ENCODE measurements around the gene F13B.

Gene F13B, protein sequence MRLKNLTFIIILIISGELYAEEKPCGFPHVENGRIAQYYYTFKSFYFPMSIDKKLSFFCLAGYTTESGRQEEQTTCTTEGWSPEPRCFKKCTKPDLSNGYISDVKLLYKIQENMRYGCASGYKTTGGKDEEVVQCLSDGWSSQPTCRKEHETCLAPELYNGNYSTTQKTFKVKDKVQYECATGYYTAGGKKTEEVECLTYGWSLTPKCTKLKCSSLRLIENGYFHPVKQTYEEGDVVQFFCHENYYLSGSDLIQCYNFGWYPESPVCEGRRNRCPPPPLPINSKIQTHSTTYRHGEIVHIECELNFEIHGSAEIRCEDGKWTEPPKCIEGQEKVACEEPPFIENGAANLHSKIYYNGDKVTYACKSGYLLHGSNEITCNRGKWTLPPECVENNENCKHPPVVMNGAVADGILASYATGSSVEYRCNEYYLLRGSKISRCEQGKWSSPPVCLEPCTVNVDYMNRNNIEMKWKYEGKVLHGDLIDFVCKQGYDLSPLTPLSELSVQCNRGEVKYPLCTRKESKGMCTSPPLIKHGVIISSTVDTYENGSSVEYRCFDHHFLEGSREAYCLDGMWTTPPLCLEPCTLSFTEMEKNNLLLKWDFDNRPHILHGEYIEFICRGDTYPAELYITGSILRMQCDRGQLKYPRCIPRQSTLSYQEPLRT

DNA sequence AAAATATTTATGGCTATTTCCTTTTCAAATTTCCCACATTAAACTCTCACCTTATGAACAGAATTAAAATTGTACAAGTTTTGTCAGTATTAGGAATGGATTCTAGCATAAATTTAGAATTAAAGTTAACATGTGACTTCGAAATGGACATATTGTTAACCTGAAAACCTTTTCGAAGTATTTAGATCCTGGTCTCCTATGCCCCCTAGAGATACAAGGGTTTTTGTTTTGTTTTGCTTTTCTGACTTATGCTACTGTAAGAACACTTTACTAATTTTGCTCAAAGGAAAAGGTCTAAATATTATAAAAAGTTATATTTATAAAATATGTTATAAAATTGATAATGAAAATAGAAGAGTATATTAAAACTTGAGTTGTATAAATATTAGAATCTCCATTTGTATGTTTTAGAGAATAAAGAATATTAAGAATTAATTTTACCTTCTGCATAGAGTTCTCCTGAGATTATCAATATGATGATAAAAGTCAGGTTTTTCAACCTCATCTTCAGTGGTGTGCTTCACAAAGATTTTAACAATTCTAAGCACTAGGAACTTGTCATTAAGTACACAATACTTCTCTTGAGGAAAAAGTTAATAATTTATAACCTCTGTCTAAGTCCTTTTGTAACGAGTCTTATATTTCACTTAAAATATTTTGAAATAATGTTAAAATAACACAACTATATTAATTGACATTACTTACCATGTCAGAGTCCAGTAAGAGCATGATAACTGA lies at the start of gene F13B:
Gene F13B, minus strand, starts transcription at position 542 of the 738 bp plus-strand sequence. Its CDS starts 37 bp downstream, at position 505.
- TF ChIP-seq, protein P1, sequence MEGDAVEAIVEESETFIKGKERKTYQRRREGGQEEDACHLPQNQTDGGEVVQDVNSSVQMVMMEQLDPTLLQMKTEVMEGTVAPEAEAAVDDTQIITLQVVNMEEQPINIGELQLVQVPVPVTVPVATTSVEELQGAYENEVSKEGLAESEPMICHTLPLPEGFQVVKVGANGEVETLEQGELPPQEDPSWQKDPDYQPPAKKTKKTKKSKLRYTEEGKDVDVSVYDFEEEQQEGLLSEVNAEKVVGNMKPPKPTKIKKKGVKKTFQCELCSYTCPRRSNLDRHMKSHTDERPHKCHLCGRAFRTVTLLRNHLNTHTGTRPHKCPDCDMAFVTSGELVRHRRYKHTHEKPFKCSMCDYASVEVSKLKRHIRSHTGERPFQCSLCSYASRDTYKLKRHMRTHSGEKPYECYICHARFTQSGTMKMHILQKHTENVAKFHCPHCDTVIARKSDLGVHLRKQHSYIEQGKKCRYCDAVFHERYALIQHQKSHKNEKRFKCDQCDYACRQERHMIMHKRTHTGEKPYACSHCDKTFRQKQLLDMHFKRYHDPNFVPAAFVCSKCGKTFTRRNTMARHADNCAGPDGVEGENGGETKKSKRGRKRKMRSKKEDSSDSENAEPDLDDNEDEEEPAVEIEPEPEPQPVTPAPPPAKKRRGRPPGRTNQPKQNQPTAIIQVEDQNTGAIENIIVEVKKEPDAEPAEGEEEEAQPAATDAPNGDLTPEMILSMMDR (IDR thresholded peaks at IDR 0.05; ENCODE audit: insufficient read depth, low read length, poor library complexity, severe bottlenecking), result no peak
- Histone ChIP-seq H3K4me3 (replicated peaks; ENCODE audit: low read depth, low read length) (no peak within 1 kb of the TSS), H3K36me3 (ENCODE audit: control insufficient read depth, insufficient read depth, low read length) (no peaks in the 10 kb centered on the region), H3K27me3 (replicated peaks; ENCODE audit: control insufficient read depth, insufficient read depth, low read length) (no peaks in the 10 kb centered on the region)
- no peak for DNase-seq (ENCODE audit: extremely low read depth, insufficient read length)

DNA sequence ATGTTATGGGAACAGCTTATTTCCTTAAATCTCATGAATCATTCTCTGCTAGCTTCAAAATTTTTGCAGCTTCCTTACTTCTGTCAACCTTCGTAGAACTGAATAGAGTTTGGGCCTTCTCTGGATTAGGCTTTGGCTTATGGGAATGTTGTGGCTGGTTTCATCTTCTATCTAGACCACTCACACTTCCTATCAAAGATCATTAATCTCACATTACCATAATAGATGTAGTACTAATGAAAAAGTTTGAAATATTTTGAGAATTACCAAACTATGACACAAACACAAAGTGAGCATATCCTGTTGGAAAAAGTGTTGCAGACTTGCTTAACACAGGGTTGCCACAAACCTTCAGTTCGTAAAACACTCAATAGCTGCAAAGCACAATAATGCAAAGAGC lies 49.1 kb upstream of the F13B start:
- Histone ChIP-seq H3K27me3 (replicated peaks; ENCODE audit: control insufficient read depth, insufficient read depth, low read length) (no peaks in the 10 kb centered on the region), H3K36me3 (ENCODE audit: control insufficient read depth, insufficient read depth, low read length) (no peaks in the 10 kb centered on the region; the same call in none of the 2 replicates), H3K4me3 (replicated peaks; ENCODE audit: low read depth, low read length) (no peak overlapping the region)
- TF ChIP-seq, protein P1 (IDR thresholded peaks at IDR 0.05; ENCODE audit: insufficient read depth, low read length, poor library complexity, severe bottlenecking), result no peak
- no peak for DNase-seq (ENCODE audit: extremely low read depth, insufficient read length)

DNA sequence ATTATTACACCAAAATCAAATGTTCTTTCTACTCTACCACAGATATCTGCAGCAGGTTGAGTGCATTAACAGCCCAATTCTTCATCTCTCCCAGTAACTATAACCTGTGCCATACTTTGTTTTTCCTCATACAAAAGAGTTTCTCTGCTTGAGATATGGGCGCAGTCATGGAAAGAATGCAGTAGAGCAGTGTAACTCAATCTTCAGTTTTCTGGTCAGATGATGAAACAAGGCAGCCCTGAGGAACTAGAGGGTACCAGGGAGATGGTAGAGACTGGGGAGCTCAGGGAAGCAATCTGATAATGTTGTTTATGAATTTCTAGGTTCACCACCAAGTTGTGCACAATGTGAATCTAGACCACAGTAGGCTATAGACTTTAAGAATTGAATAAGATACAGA lies 39.8 kb upstream of the F13B start:
- no peaks in the 10 kb centered on the region for H3K36me3 ChIP-seq (ENCODE audit: control insufficient read depth, insufficient read depth, low read length)
- H3K4me3 ChIP-seq (replicated peaks; ENCODE audit: low read depth, low read length), result no peak overlapping the region
- no peaks in the 10 kb centered on the region for H3K27me3 ChIP-seq (replicated peaks; ENCODE audit: control insufficient read depth, insufficient read depth, low read length)
- TF ChIP-seq, protein P1 (IDR thresholded peaks at IDR 0.05; ENCODE audit: insufficient read depth, low read length, poor library complexity, severe bottlenecking), result no peak
- DNase-seq (ENCODE audit: extremely low read depth, insufficient read length), result no peak

DNA sequence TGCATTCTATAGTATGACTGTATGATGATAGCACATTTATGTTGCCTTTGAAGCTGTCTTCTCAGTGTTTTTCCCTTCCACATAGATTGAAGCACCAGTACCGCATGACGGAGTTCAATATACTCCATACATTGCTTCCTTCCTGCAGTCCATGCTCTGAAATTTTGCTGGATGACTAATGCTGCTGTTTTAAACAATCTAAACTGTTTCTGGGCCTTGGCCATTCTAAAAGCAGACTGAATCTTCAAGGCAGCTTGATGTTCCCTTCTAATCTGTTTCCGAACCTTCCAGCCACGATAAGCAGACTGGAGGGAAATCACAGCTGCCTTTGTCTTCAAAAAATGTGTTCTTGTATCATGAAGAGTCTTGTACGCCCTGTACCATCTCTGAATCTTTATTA lies 36.2 kb upstream of the F13B start:
- no peaks in the 10 kb centered on the region; the same call in 1 of the 2 replicates for H3K36me3 ChIP-seq (ENCODE audit: control insufficient read depth, insufficient read depth, low read length)
- TF ChIP-seq, protein P1 (IDR thresholded peaks at IDR 0.05; ENCODE audit: insufficient read depth, low read length, poor library complexity, severe bottlenecking), result no peak
- no peak for DNase-seq (ENCODE audit: extremely low read depth, insufficient read length)
- H3K27me3 ChIP-seq (replicated peaks; ENCODE audit: control insufficient read depth, insufficient read depth, low read length), result no peaks in the 10 kb centered on the region
- H3K4me3 ChIP-seq (replicated peaks; ENCODE audit: low read depth, low read length), result no peak overlapping the region

DNA sequence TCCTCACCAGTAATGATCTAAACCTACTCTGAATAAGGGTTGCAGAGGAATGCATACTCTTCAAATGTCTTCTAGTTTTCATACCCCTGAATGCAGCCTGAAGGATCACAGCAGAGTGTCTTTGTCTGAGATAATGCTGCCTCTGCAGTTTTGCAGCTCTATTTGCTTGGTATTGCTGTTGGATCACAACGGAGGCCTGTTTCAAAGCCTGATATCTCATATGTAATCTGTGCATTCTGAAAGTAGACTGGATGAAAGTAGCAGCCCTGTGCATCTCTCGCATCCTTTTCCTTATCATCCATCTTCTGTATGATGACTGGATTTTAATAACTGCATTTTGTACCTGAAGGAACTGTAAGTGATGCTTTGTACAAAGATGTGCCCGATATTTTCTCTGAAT lies 34.9 kb upstream of the F13B start:
- DNase-seq (ENCODE audit: extremely low read depth, insufficient read length), result no peak
- Histone ChIP-seq H3K36me3 (ENCODE audit: control insufficient read depth, insufficient read depth, low read length) (no peaks in the 10 kb centered on the region; the same call in 1 of the 2 replicates), H3K4me3 (replicated peaks; ENCODE audit: low read depth, low read length) (no peak overlapping the region), H3K27me3 (replicated peaks; ENCODE audit: control insufficient read depth, insufficient read depth, low read length) (no peaks in the 10 kb centered on the region)
- TF ChIP-seq, protein P1 (IDR thresholded peaks at IDR 0.05; ENCODE audit: insufficient read depth, low read length, poor library complexity, severe bottlenecking), result no peak

Data from GM06990 (cell line).